Lower leg skin (tissue), 3 donors: ENCODE data around the gene ZNF518A.

Experiments
- CTCF ChIP-seq, 3 donors: fragments of 450-650 bp; IDR thresholded peaks; one replicate each; pipeline ENCODE4 v1.5.1; 2016; ENCODE audit warnings: antibody characterized with exemption in 3 of 3, mild to moderate bottlenecking in 3 of 3, moderate library complexity in 2 of 3
- POLR2A ChIP-seq, 2 donors: fragments of 450-650 bp; IDR thresholded peaks; one replicate each; pipeline ENCODE4 v1.6.1; 2016 to 2017; ENCODE audit warnings: antibody characterized with exemption in 2 of 2, mild to moderate bottlenecking in 1 of 2, moderate library complexity in 1 of 2

- TF ChIP-seq CTCF (IDR thresholded peaks at IDR 0.05): no peak
- TF ChIP-seq POLR2A (IDR thresholded peaks at IDR 0.05): no peak
These were observed 36.9 kb upstream of the ZNF518A start for GRCh38 chr10:96092999-96093767.
